ENCODE results near the gene RUNX1.

RUNX1 gene

DNA sequence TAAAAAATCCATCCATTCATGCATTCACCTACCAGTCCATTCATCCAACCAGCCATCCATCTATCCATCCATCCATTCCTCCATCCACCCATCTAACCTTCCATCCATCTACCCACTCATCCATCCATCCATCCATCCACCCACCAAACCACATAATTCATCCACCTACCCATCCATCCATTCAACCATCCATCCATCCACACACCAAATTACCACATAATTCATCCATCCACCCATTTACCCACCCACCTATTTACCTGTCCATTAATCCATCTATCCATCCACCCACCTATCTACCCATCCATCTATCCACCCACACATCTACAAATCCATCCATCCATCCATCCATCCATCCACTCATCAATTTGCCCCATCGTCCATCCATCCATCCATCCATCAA lies 308.9 kb downstream of the RUNX1 start:
- DNase-seq (ENCODE audit: extremely low spot score) = no peak
- ChIA-PET POLR2A (no interaction called here), CTCF (no interaction called here)
- TF ChIP-seq BHLHE40 (IDR thresholded peaks at IDR 0.05; ENCODE audit: borderline replicate concordance) (no peak), SP1 (IDR thresholded peaks at IDR 0.05) (no peak), ELF4 (IDR thresholded peaks at IDR 0.05) (no peak), TARDBP (IDR thresholded peaks at IDR 0.05) (no peak), FOXA1 (IDR thresholded peaks at IDR 0.05) (no peak), L3MBTL2 (conservative IDR thresholded peaks at IDR 0.05) (no peak), FOXM1 (IDR thresholded peaks at IDR 0.05; ENCODE audit: borderline replicate concordance) (no peak)

Data from HEK293T (cell line).